Measurements from ENCODE around the gene ATP6V1C2.
A peak's percentile ranks its signal among the peaks of the same experiment; 100 is the strongest.

Gene ATP6V1C2

GRCh38 chr2:10828346-10828745 is 106.9 kb downstream of the ATP6V1C2 start:
- TF ChIP-seq GATA1 (IDR thresholded peaks at IDR 0.05; ENCODE audit: low read depth, low read length) (no peak), POLR2A (IDR thresholded peaks at IDR 0.05; ENCODE audit: low read length) (no peak)
- no peak for DNase-seq

- no peak for DNase-seq
- TF ChIP-seq GATA1 (IDR thresholded peaks at IDR 0.05; ENCODE audit: low read depth, low read length) (no peak), POLR2A (IDR thresholded peaks at IDR 0.05; ENCODE audit: low read length) (no peak)
Observed at GRCh38 chr2:10829299-10829698, 107.9 kb downstream of the ATP6V1C2 start.

DNA sequence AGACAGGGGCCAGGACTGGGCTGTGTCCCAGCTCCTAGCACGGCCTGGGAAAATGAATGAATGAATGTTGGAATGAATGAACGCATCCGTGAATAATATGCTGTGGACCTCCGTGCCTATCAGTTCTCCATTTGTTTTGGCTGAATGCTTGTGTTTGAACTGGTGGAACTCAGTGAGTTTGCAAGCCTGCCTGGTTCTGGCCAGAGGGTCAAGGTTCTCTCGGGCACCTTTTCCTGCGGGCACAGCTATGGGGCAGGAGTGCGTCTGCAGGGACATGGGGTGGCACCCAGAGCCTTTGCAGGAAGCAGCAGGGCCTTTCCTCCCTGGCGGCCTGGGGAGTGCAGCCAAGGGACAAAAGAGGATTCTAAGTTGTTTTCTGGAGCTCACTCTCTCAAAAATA is 108.8 kb downstream of the ATP6V1C2 start:
- TF ChIP-seq GATA1 (IDR thresholded peaks at IDR 0.05; ENCODE audit: low read depth, low read length), result no peak
- TF ChIP-seq POLR2A (IDR thresholded peaks at IDR 0.05; ENCODE audit: low read length), result no peak
- no peak for DNase-seq

DNA sequence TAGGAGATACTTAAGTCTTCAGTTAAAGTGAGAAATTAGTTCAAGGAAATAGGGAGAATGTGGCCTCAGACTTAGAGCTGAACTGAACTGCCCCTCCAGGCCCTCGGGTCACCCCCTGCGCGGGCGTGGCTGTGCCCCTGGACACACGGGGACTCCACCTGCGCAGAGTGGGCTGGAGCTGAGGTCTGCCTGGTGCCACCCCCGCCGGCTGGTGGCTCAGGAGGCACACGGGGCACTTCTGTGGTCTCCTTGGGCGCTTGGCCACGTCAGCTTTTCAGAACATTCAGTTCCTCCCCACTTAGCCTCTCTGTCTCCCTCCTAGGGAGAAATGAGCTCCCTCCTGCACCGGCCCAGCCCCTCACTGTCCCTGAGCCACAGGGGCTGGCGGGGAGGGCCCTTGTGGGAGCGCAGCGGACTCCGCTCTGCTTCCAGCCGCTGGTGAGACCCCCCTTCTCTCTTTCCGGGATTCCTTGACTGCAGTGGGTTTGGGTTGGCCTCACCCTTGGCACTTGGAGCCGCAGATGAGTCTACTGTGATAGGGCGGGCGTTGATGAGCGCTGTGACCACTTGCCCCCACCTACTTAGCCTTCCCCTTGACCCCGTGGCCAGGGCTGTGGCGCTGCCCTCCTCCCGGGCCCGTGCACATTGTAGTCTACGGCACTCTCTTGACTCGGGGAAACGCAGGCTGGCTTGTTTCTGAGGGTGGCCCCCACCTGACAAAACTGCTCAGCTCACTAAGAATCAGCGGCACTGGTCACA is 109.4 kb downstream of the ATP6V1C2 start:
- DNase-seq, result no peak
- TF ChIP-seq POLR2A (IDR thresholded peaks at IDR 0.05; ENCODE audit: low read length) (no peak), GATA1 (IDR thresholded peaks at IDR 0.05; ENCODE audit: low read depth, low read length) (no peak)

DNA sequence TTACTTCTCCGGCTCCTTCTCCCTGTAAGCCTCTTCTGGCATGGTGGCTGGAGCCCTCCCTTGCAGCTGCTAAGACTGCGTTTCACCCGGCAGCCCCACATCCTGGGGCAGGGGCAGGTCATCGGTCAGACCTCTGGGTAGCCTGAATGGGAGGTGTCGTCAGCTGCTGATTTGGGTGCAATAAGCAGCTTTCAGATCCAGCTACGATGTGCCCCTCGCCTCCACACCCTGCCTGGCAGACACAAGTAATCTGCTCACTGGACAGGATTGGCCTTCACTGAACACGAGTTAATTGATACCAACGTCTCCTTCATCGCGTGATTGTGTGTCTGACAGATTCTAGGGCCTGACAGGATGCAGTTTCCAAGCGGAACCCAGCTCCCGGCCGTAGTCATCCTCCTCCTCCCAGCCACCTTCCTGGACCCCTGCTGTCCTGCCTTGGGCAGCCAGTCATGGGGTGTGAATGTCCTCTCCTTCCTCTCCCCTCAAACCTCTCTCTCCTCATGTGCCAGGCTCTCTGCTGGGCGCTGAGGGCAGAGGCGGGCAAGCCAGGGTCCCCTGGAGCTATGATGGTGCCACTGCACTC is 110.1 kb downstream of the ATP6V1C2 start:
- DNase-seq, result no peak
- TF ChIP-seq GATA1 (IDR thresholded peaks at IDR 0.05; ENCODE audit: low read depth, low read length) (no peak), POLR2A (IDR thresholded peaks at IDR 0.05; ENCODE audit: low read length) (no peak)

DNA sequence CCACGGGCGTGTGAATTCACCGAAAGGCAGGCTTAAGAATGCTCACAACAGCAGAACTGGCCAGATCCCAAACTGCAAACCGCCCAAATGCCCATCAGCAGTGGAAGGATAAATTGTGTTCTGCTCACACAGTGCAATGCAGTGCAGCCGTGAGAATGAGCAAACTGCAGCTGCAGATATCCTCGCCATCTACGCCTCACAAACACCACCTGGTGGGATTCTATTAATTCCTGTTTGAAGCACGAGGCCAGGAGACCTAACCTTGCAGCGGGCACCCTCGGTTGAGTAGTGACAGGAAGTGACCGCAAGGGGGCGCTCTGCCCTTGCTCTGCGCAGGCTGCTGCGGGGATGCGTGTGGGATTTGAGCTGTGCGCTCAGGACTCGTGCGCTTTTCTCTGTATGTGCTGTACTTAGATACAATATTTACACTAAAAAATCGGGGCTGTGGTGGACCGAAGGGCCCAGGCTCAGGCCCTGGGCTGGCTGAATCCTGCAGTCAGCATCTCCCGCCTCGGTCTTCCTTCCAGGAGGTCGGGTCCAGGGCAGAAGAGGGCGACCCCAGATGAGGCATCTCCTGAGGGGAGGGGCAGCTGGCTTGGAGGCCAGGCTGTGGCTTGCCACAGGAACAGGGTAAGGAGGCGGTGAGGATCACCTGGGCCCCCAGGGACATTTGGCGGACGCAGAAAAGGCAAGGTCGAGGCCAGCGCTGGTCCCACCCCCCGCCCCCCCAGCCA is 110.9 kb downstream of the ATP6V1C2 start:
- TF ChIP-seq GATA1 (IDR thresholded peaks at IDR 0.05; ENCODE audit: low read depth, low read length), result no peak
- no peak for TF ChIP-seq POLR2A (IDR thresholded peaks at IDR 0.05; ENCODE audit: low read length)
- DNase-seq, result peak; percentile 74 to 85

GRCh38 chr2:10833021-10833420 is 111.6 kb downstream of the ATP6V1C2 start:
- no peak for DNase-seq
- TF ChIP-seq POLR2A (IDR thresholded peaks at IDR 0.05; ENCODE audit: low read length) (no peak), GATA1 (IDR thresholded peaks at IDR 0.05; ENCODE audit: low read depth, low read length) (no peak)

DNA sequence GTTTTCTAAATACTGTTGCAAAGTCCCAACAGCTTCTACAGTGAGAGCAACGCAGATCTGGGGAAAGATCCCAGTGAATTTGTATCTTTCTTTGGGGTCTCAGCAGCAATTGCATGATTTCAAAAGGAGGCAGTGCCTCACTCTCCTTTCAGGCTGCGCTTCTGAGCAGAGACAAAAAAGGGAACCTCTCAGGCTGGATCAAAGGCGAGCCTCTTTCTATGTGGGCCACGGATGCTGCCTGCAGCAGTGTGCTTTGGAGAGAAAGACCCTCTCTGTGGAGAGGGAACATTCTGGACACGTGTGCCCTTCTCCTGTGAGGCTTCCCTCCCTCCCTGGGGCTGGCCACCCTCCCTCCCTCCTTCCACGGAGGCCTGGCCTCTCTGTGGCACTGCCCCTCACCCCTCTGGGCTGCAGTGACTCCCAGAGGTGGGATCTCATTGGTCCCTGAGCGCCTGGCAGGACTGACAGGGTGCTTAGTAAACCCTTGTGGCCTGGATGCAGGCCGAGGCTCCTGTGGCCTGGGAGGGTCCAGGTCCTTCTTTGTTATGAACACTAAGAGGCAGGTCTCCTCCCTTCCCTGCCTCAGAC is 112.7 kb downstream of the ATP6V1C2 start:
- no peak for DNase-seq
- no peak for TF ChIP-seq POLR2A (IDR thresholded peaks at IDR 0.05; ENCODE audit: low read length)
- TF ChIP-seq GATA1 (IDR thresholded peaks at IDR 0.05; ENCODE audit: low read depth, low read length), result no peak
